ENCODE measurements around the gene NFIA.
"Not testable (repeated sequence)": the region's sequence is repeated elsewhere in the genome, so short reads cannot be mapped to it uniquely, and the experiment has no call there.

The NFIA gene

GRCh38 chr1:61467836-61468235 is 385.5 kb downstream of the NFIA start:
- H3K27me3 ChIP-seq (ENCODE audit: insufficient read depth, low read length); H3K4me3 ChIP-seq (ENCODE audit: low read depth, low read length); H3K79me1 ChIP-seq (ENCODE audit: low read length); H3K4me2 ChIP-seq (ENCODE audit: low read length); H2AK5ac ChIP-seq (ENCODE audit: low read length); H2BK12ac ChIP-seq (ENCODE audit: low read length); H3K4me1 ChIP-seq (ENCODE audit: control insufficient read depth in 1 of 2, insufficient read depth in 2 of 2, low read length in 2 of 2); H4K8ac ChIP-seq (ENCODE audit: low read depth, low read length); H3K4ac ChIP-seq (ENCODE audit: low read depth, low read length); DNase-seq; H2BK5ac ChIP-seq (ENCODE audit: low read depth, low read length, poor library complexity); H3K18ac ChIP-seq (ENCODE audit: low read length); H4K12ac ChIP-seq (ENCODE audit: low read depth, low read length); H3K79me2 ChIP-seq (ENCODE audit: control insufficient read depth, insufficient read depth, low read length, poor library complexity); H2BK120ac ChIP-seq (ENCODE audit: insufficient read depth, low read length, poor library complexity); H3K14ac ChIP-seq (ENCODE audit: low read length); H2AFZ ChIP-seq (ENCODE audit: insufficient read depth, low read length, poor library complexity); H3K23ac ChIP-seq (ENCODE audit: low read length); H3K9ac ChIP-seq (ENCODE audit: low read length); H3K36me3 ChIP-seq (ENCODE audit: control insufficient read depth in 1 of 2, insufficient read depth in 2 of 2, low read length in 2 of 2); H3K9me3 ChIP-seq (ENCODE audit: insufficient read depth, low read depth, low read length); H4K91ac ChIP-seq (ENCODE audit: low read depth, low read length); H3K27ac ChIP-seq (ENCODE audit: low read depth, low read length): not testable (repeated sequence)
- WGBS (ENCODE audit: extremely low coverage, insufficient coverage, insufficient read length), result no CpG with 5 or more reads among the region's 5 CpGs

DNA sequence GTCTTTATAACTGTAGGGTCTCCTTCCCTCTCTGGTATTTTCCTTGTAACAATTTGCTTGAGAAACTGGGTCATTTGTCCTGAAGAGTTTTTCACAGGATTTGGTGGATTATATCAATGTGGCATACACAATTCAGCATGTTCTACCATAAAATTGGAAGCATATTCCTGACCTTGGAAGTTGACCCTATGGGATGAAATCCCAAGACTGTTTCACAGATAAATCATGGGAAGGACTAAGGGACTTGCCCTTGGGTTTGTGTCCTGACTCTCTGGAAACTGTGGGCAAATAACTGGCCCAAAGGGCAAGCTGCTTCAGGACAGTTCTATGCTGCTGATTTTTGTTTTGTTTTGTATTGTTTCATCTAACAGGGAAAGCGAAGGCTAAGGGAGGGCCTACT is 387.0 kb downstream of the NFIA start:
- H3K9me3 ChIP-seq (ENCODE audit: insufficient read depth, low read depth, low read length), result no peaks in the 10 kb centered on the region
- H2BK5ac ChIP-seq (ENCODE audit: low read depth, low read length, poor library complexity), result no peak overlapping the region
- H3K79me2 ChIP-seq (ENCODE audit: control insufficient read depth, insufficient read depth, low read length, poor library complexity), result no peaks in the 10 kb centered on the region
- DNase-seq, result no peak
- H3K4ac ChIP-seq (ENCODE audit: low read depth, low read length), result no peak overlapping the region
- no peak overlapping the region for H3K23ac ChIP-seq (ENCODE audit: low read length)
- H4K91ac ChIP-seq (ENCODE audit: low read depth, low read length), result no peak overlapping the region
- no peaks in the 10 kb centered on the region for H3K36me3 ChIP-seq (ENCODE audit: control insufficient read depth in 1 of 2, insufficient read depth in 2 of 2, low read length in 2 of 2)
- no peaks in the 10 kb centered on the region for H3K79me1 ChIP-seq (ENCODE audit: low read length)
- H3K4me3 ChIP-seq (ENCODE audit: low read depth, low read length), result no peak overlapping the region
- H4K12ac ChIP-seq (ENCODE audit: low read depth, low read length), result no peak overlapping the region
- H3K4me2 ChIP-seq (ENCODE audit: low read length), result no peak overlapping the region
- no peaks in the 10 kb centered on the region for H3K4me1 ChIP-seq (ENCODE audit: control insufficient read depth in 1 of 2, insufficient read depth in 2 of 2, low read length in 2 of 2)
- H2AFZ ChIP-seq (ENCODE audit: insufficient read depth, low read length, poor library complexity), result no peak overlapping the region
- no CpG with 5 or more reads among the region's 1 CpG for WGBS (ENCODE audit: extremely low coverage, insufficient coverage, insufficient read length)
- H4K8ac ChIP-seq (ENCODE audit: low read depth, low read length), result no peak overlapping the region
- no peak overlapping the region for H3K9ac ChIP-seq (ENCODE audit: low read length)
- H2AK5ac ChIP-seq (ENCODE audit: low read length), result no peak overlapping the region
- H3K27ac ChIP-seq (ENCODE audit: low read depth, low read length), result no peak overlapping the region
- H2BK120ac ChIP-seq (ENCODE audit: insufficient read depth, low read length, poor library complexity), result no peak overlapping the region
- no peak overlapping the region for H2BK12ac ChIP-seq (ENCODE audit: low read length)
- H3K18ac ChIP-seq (ENCODE audit: low read length), result no peak overlapping the region
- H3K27me3 ChIP-seq (ENCODE audit: insufficient read depth, low read length), result no peaks in the 10 kb centered on the region
- H3K14ac ChIP-seq (ENCODE audit: low read length), result no peak overlapping the region

DNA sequence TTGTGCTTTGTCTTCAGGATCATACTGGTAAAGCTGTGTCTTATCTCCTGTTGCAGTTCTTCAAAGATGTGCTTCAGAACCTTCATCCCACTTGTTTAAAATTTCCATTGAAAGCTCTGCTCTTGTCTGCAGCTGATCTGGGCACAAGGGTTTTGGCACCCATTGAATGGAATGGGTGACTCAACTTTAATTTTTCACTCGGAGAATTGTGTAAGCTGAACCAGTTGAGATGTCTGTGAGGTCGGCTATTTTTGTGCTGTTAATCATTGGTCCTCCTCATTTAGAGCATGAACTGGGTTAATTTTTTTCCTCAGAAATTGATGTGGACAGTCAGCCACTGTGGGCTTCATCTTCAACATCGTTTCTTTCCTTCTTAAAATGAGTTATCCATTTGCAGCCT is 390.5 kb downstream of the NFIA start:
- no peak overlapping the region for H2AFZ ChIP-seq (ENCODE audit: insufficient read depth, low read length, poor library complexity)
- H3K27ac ChIP-seq (ENCODE audit: low read depth, low read length), result no peak overlapping the region
- no peak overlapping the region for H4K8ac ChIP-seq (ENCODE audit: low read depth, low read length)
- H3K27me3 ChIP-seq (ENCODE audit: insufficient read depth, low read length), result peaks cover 6% of the 10 kb centered on the region
- no peak overlapping the region for H3K23ac ChIP-seq (ENCODE audit: low read length)
- no peaks in the 10 kb centered on the region for H3K9me3 ChIP-seq (ENCODE audit: insufficient read depth, low read depth, low read length)
- H3K9ac ChIP-seq (ENCODE audit: low read length), result no peak overlapping the region
- H3K18ac ChIP-seq (ENCODE audit: low read length), result no peak overlapping the region
- H3K79me2 ChIP-seq (ENCODE audit: control insufficient read depth, insufficient read depth, low read length, poor library complexity), result no peaks in the 10 kb centered on the region
- no peak overlapping the region for H2BK120ac ChIP-seq (ENCODE audit: insufficient read depth, low read length, poor library complexity)
- no peak overlapping the region for H3K4ac ChIP-seq (ENCODE audit: low read depth, low read length)
- H3K4me1 ChIP-seq (ENCODE audit: control insufficient read depth in 1 of 2, insufficient read depth in 2 of 2, low read length in 2 of 2), result no peaks in the 10 kb centered on the region
- H2BK5ac ChIP-seq (ENCODE audit: low read depth, low read length, poor library complexity), result no peak overlapping the region
- no peak overlapping the region for H3K14ac ChIP-seq (ENCODE audit: low read length)
- no peak overlapping the region for H3K4me2 ChIP-seq (ENCODE audit: low read length)
- no peaks in the 10 kb centered on the region for H3K36me3 ChIP-seq (ENCODE audit: control insufficient read depth in 1 of 2, insufficient read depth in 2 of 2, low read length in 2 of 2)
- no peak overlapping the region for H2AK5ac ChIP-seq (ENCODE audit: low read length)
- no peak overlapping the region for H3K4me3 ChIP-seq (ENCODE audit: low read depth, low read length)
- H4K12ac ChIP-seq (ENCODE audit: low read depth, low read length), result no peak overlapping the region
- DNase-seq, result no peak
- no peaks in the 10 kb centered on the region for H3K79me1 ChIP-seq (ENCODE audit: low read length)
- no CpG with 5 or more reads among the region's 3 CpGs for WGBS (ENCODE audit: extremely low coverage, insufficient coverage, insufficient read length)
- H4K91ac ChIP-seq (ENCODE audit: low read depth, low read length), result no peak overlapping the region
- H2BK12ac ChIP-seq (ENCODE audit: low read length), result no peak overlapping the region

DNA sequence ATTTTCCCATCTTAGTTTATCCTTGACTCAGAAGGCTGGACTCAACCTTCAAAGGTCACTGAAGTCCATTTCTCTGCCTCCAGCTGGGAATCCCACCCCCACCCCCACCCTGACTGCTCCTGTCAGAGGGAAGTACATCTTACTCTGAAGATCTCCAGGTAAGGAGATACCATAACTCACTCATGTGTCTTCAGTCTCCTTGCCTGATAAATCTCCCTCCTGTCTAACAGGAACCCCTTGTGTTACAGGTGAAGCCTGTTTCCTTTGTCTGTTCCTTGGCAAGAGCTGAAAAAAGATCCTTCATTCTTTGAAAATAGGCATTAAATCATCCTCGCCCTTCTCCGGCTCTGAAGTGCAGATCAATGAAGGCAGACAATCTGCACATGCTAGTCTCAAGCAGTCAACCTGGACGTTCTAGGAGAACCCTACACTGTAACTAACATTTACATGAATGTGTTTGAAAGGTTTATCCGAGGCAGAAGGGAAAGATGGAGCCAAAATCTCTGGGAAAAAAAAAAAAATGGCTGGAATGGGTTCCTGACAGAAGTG is 392.0 kb downstream of the NFIA start:
- H3K27ac ChIP-seq (ENCODE audit: low read depth, low read length), result no peak overlapping the region
- H3K18ac ChIP-seq (ENCODE audit: low read length), result no peak overlapping the region
- H3K4me3 ChIP-seq (ENCODE audit: low read depth, low read length), result no peak overlapping the region
- H2BK5ac ChIP-seq (ENCODE audit: low read depth, low read length, poor library complexity), result no peak overlapping the region
- H3K4ac ChIP-seq (ENCODE audit: low read depth, low read length), result no peak overlapping the region
- no peak overlapping the region for H4K12ac ChIP-seq (ENCODE audit: low read depth, low read length)
- H3K36me3 ChIP-seq (ENCODE audit: control insufficient read depth in 1 of 2, insufficient read depth in 2 of 2, low read length in 2 of 2), result no peaks in the 10 kb centered on the region
- H3K79me2 ChIP-seq (ENCODE audit: control insufficient read depth, insufficient read depth, low read length, poor library complexity), result no peaks in the 10 kb centered on the region
- H3K14ac ChIP-seq (ENCODE audit: low read length), result no peak overlapping the region
- H2BK120ac ChIP-seq (ENCODE audit: insufficient read depth, low read length, poor library complexity), result no peak overlapping the region
- no peak overlapping the region for H3K23ac ChIP-seq (ENCODE audit: low read length)
- H3K79me1 ChIP-seq (ENCODE audit: low read length), result no peaks in the 10 kb centered on the region
- peaks cover 6% of the 10 kb centered on the region for H3K27me3 ChIP-seq (ENCODE audit: insufficient read depth, low read length)
- no peak overlapping the region for H2AFZ ChIP-seq (ENCODE audit: insufficient read depth, low read length, poor library complexity)
- H3K9ac ChIP-seq (ENCODE audit: low read length), result no peak overlapping the region
- WGBS (ENCODE audit: extremely low coverage, insufficient coverage, insufficient read length), result no CpG with 5 or more reads among the region's 4 CpGs
- no peak overlapping the region for H4K8ac ChIP-seq (ENCODE audit: low read depth, low read length)
- DNase-seq, result no peak
- no peaks in the 10 kb centered on the region for H3K4me1 ChIP-seq (ENCODE audit: control insufficient read depth in 1 of 2, insufficient read depth in 2 of 2, low read length in 2 of 2)
- H3K4me2 ChIP-seq (ENCODE audit: low read length), result no peak overlapping the region
- no peaks in the 10 kb centered on the region for H3K9me3 ChIP-seq (ENCODE audit: insufficient read depth, low read depth, low read length)
- no peak overlapping the region for H2BK12ac ChIP-seq (ENCODE audit: low read length)
- H2AK5ac ChIP-seq (ENCODE audit: low read length), result no peak overlapping the region
- H4K91ac ChIP-seq (ENCODE audit: low read depth, low read length), result no peak overlapping the region

All from trophoblast cell (in vitro differentiated cells and primary cell).